Activated CD8-positive, alpha-beta memory T cell treated with anti-CD3 and anti-CD28 coated beads, Interleukin-2, amount 50 U/mL, for 1 hour (primary cell): ENCODE measurements around the gene TSSC4.

Source experiments
- DNase-seq: peaks from one replicate; pipeline ENCODE4 v3.0.0-alpha.2; 2020; ENCODE audit errors: extremely low read depth

Gene TSSC4

GRCh38 chr11:2369320-2369719 is 31.2 kb upstream of the TSSC4 start:
- DNase-seq: no peak

GRCh38 chr11:2369896-2370295 is 30.7 kb upstream of the TSSC4 start:
- DNase-seq: no peak

GRCh38 chr11:2374456-2375201 is 25.9 kb upstream of the TSSC4 start:
- DNase-seq: no peak

- no peak for DNase-seq
Measured at GRCh38 chr11:2375341-2375853, 25.2 kb upstream of the TSSC4 start.

GRCh38 chr11:2375964-2376551 is 24.5 kb upstream of the TSSC4 start:
- DNase-seq: no peak

- DNase-seq: no peak
Measured at GRCh38 chr11:2376751-2377451, 23.6 kb upstream of the TSSC4 start, which contains the start of gene CD81. TSS of gene CD81 (plus strand) at chr11:2377310. CDS start at chr11:2377550, 240 bp downstream.

- no peak for DNase-seq
Measured at GRCh38 chr11:2377511-2378443, 22.8 kb upstream of the TSSC4 start.

- no peak for DNase-seq
Measured at GRCh38 chr11:2378527-2379210, 21.9 kb upstream of the TSSC4 start.

GRCh38 chr11:2379466-2380174 is 20.9 kb upstream of the TSSC4 start:
- no peak for DNase-seq

GRCh38 chr11:2380396-2380795 is 20.2 kb upstream of the TSSC4 start:
- DNase-seq: no peak

- DNase-seq: no peak
Measured at GRCh38 chr11:2380807-2381350, 19.7 kb upstream of the TSSC4 start.

- DNase-seq: no peak
Measured at GRCh38 chr11:2381494-2382128, 18.9 kb upstream of the TSSC4 start.

- no peak for DNase-seq
Measured at GRCh38 chr11:2382129-2382517, 18.4 kb upstream of the TSSC4 start.

GRCh38 chr11:2382936-2383851 is 17.4 kb upstream of the TSSC4 start:
- DNase-seq: no peak

- no peak for DNase-seq
Measured at GRCh38 chr11:2383852-2384804, 16.4 kb upstream of the TSSC4 start.

- DNase-seq: no peak
Measured at GRCh38 chr11:2385156-2386151, 15.1 kb upstream of the TSSC4 start.
